A549 (cell line): ENCODE data around the gene RNF217. TPM values are rescaled to one million over a fixed set of nuclear protein-coding genes. Genes with fewer than 3 reads are reported as not detected.

ENCODE experiments used
- ATAC-seq, 2 experiments: fragments of 200-7000 bp in 1 of 2; fragments of >200 bp in 1 of 2; cut with Nextera tagmentation in 1 of 2; cut with Tn5 transposase in 1 of 2; 3 replicates each; pipeline versions ENCODE4 v1.8.0 to v1.9.1; 2018 to 2020; ENCODE audit warnings: mild to moderate bottlenecking in 1 of 2, moderate library complexity in 1 of 2
- CTCF ChIA-PET: fragments of 300-600 bp; sonication (Branson Sonifier 250); formaldehyde crosslinking; extraction: SDS; loops from one replicate; lab custom pipeline; 2021; ENCODE audit warnings: antibody characterized with exemption, inconsistent platforms; lab: Yijun Ruan, JAX
- POLR2A ChIA-PET: fragments of 350-600 bp; formaldehyde crosslinking; extraction: SDS; loops from one replicate; lab custom pipeline; 2021; ENCODE audit warnings: antibody characterized with exemption, inconsistent platforms; lab: Yijun Ruan, JAX
- DNase-seq, 2 experiments: peaks; one replicate each; pipeline versions ENCODE4 v3.0.0 to v3.0.0-alpha.2; 2011 to 2016; ENCODE audit warnings: low read depth in 1 of 2, low spot score in 1 of 2
- FAIRE-seq: peaks from 2 replicates; lab custom pipeline; 2011; peaks lifted over from hg19 to GRCh38; lab: Jason Lieb, UNC
- H3K27ac ChIP-seq, 2 experiments: fragments of >200 bp; sonication (Bioruptor Twin); formaldehyde crosslinking; 3 replicates each; pipeline ENCODE4 v1.5.1; 2016 to 2017
- H3K4me1 ChIP-seq: fragments of >200 bp; sonication (Bioruptor Twin); formaldehyde crosslinking; 3 replicates; pipeline ENCODE4 v1.6.1; 2016
- H3K4me2 ChIP-seq: fragments of >200 bp; sonication (Bioruptor Twin); formaldehyde crosslinking; 3 replicates; pipeline ENCODE4 v1.6.1; 2016
- H3K4me3 ChIP-seq: fragments of >200 bp; sonication (Bioruptor Twin); formaldehyde crosslinking; 3 replicates; pipeline ENCODE4 v1.5.1; 2016
- H3K9me3 ChIP-seq: fragments of >200 bp; sonication (Bioruptor Twin); formaldehyde crosslinking; 3 replicates; pipeline ENCODE4 v1.6.1; 2016
- BHLHE40 ChIP-seq: IDR thresholded peaks from 2 replicates; pipeline ENCODE4 v1.6.1; 2012; ENCODE audit warnings: low read depth, low read length, inconsistent platforms
- CBX8 ChIP-seq: fragments of 200-600 bp; sonication (generic); IDR thresholded peaks from 2 replicates; pipeline ENCODE4 v1.6.1; 2016
- CEBPB ChIP-seq, 2 experiments: fragments of >200 bp in 1 of 2; sonication (Bioruptor Twin) in 1 of 2; formaldehyde crosslinking in 1 of 2; IDR thresholded peaks; 2 replicates each; pipeline ENCODE4 v1.6.1; 2012 to 2016
- EP300 ChIP-seq, 2 experiments: fragments of >200 bp; sonication (Bioruptor Twin); formaldehyde crosslinking; IDR thresholded peaks; 2 replicates in 1 of 2; 3 replicates in 1 of 2; pipeline ENCODE4 v1.6.1; 2016 to 2017
- FOSB ChIP-seq: fragments of 250-450 bp; sonication (Bioruptor Pico); IDR thresholded peaks from 2 replicates; pipeline ENCODE4 v1.5.0; 2020; ENCODE audit warnings: mild to moderate bottlenecking, moderate library complexity
- FOSL2 ChIP-seq, 2 experiments: fragments of 450-650 bp in 1 of 2; fragments of >200 bp in 1 of 2; sonication (Bioruptor Twin) in 1 of 2; formaldehyde crosslinking; IDR thresholded peaks; 2 replicates each; pipeline versions ENCODE4 v1.5.0 to v1.6.1; 2016 to 2020; ENCODE audit warnings: mild to moderate bottlenecking in 1 of 2, moderate library complexity in 1 of 2
- HEYL ChIP-seq: fragments of 250-450 bp; sonication (Bioruptor Pico); IDR thresholded peaks from 2 replicates; pipeline ENCODE4 v1.8.0; 2021; ENCODE audit warnings: mild to moderate bottlenecking, moderate library complexity
- HOXB5 ChIP-seq: fragments of 250-450 bp; sonication (Bioruptor Pico); IDR thresholded peaks from 2 replicates; pipeline ENCODE4 v1.5.0; 2020; ENCODE audit warnings: mild to moderate bottlenecking, moderate library complexity
- KDM1A ChIP-seq: fragments of 200-600 bp; sonication (generic); IDR thresholded peaks from 2 replicates; pipeline ENCODE4 v1.6.1; 2016; ENCODE audit warnings: low read depth, mild to moderate bottlenecking
- MAX ChIP-seq: IDR thresholded peaks from 2 replicates; pipeline ENCODE4 v1.6.1; 2012
- MYC ChIP-seq: IDR thresholded peaks from 2 replicates; pipeline ENCODE4 v1.6.1; 2012; ENCODE audit warnings: mild to moderate bottlenecking, inconsistent platforms, low read length, improper control_type of control experiment, borderline replicate concordance
- NR3C1 ChIP-seq: fragments of >200 bp; sonication (Bioruptor Twin); formaldehyde crosslinking; IDR thresholded peaks from 3 replicates; pipeline ENCODE4 v1.6.1; 2017
- PBX3 ChIP-seq: IDR thresholded peaks from 2 replicates; pipeline ENCODE4 v1.6.1; 2012
- POLR2A ChIP-seq: IDR thresholded peaks from 2 replicates; pipeline ENCODE4 v1.6.1; 2012; ENCODE audit warnings: mild to moderate bottlenecking, low read length
- POLR2AphosphoS2 ChIP-seq: conservative IDR thresholded peaks from 2 replicates; pipeline ENCODE4 v1.6.1; 2012; ENCODE audit warnings: low read length, improper control_type of control experiment, inconsistent platforms
- RNF2 ChIP-seq: fragments of 200-600 bp; sonication (generic); IDR thresholded peaks from 2 replicates; pipeline ENCODE4 v1.6.1; 2016; ENCODE audit warnings: low read depth, mild to moderate bottlenecking, antibody characterized with exemption, moderate library complexity, borderline replicate concordance
- TFCP2L1 ChIP-seq: fragments of 250-450 bp; sonication (Bioruptor Pico); IDR thresholded peaks from 2 replicates; pipeline ENCODE4 v1.5.0; 2021; ENCODE audit warnings: mild to moderate bottlenecking
- ZC3H11A ChIP-seq: fragments of 450-650 bp; IDR thresholded peaks from 2 replicates; pipeline ENCODE4 v1.6.1; 2014; ENCODE audit warnings: antibody characterized with exemption, mild to moderate bottlenecking
- ZFP36 ChIP-seq: fragments of 450-650 bp; IDR thresholded peaks from 2 replicates; pipeline ENCODE4 v1.6.1; 2014; ENCODE audit warnings: borderline replicate concordance; ENCODE audit not compliant: partially characterized antibody
- ZSCAN20 ChIP-seq: fragments of 250-450 bp; sonication (Bioruptor Pico); IDR thresholded peaks from 2 replicates; pipeline ENCODE4 v1.8.0; 2022; ENCODE audit warnings: mild to moderate bottlenecking, moderate library complexity
- WGBS: methylation state at CpG from one replicate; pipeline ENCODE4 v1.1.6; 2017; ENCODE audit errors: missing lambda C conversion rate; 5-methylcytosine and 5-hydroxymethylcytosine counted together
- polyA plus RNA-seq, 4 experiments: library from polyadenylated mRNA; depleted of rRNA in 3 of 4; stranded (reverse); fragments of >200 nt; fragmentation: RNase III in 1 of 4; extraction: RNeasy Plus Mini Kit Qiagen cat#74134 plus additional on column Dnase treatment in 1 of 4; gene quantifications; 2 replicates in 3 of 4; 3 replicates in 1 of 4; pipeline ENCODE4 v1.2.3, GENCODE V29; 2011 to 2017
- TF ChIP-seq, protein P1 (sequence below): fragments of >200 bp; sonication (Bioruptor Twin); formaldehyde crosslinking; IDR thresholded peaks from 3 replicates; pipeline ENCODE4 v1.6.1; 2016
- TF ChIP-seq, protein P2 (sequence below): fragments of 250-450 bp; sonication (Bioruptor Pico); IDR thresholded peaks from 2 replicates; pipeline ENCODE4 v1.5.0; 2020; ENCODE audit warnings: low read depth, mild to moderate bottlenecking, moderate library complexity
- TF ChIP-seq, protein P3 (sequence below): IDR thresholded peaks from 2 replicates; pipeline ENCODE4 v1.6.1; 2012; ENCODE audit warnings: low read depth, borderline replicate concordance

RNF217 gene
- polyA plus RNA-seq, 2 of the 4 experiments (the other 2 are of a cell fraction): 5.7 to 20.0 TPM

- no peak for ATAC-seq
- ChIA-PET POLR2A (no interaction called here), CTCF (interaction anchor here (1.0 kb wide), 1 partner anchor 267 kb away, joined by 3 read pairs; no protein-coding TSS in a partner anchor)
- Histone ChIP-seq H3K4me2 (peak overlapping the region; percentile 39), H3K27ac (peak overlapping the region; percentile 65 to 78), H3K4me3 (no peak overlapping the region), H3K4me1 (peaks cover 83% of the 10 kb centered on the region), H3K9me3 (no peaks in the 10 kb centered on the region)
- no peak for DNase-seq
- 76% methylated on average over 1 of the region's 1 CpG for WGBS
- FAIRE-seq: no peak
- TF ChIP-seq HEYL (CRISPR knock-in tag): no peak
- TF ChIP-seq, protein P1, sequence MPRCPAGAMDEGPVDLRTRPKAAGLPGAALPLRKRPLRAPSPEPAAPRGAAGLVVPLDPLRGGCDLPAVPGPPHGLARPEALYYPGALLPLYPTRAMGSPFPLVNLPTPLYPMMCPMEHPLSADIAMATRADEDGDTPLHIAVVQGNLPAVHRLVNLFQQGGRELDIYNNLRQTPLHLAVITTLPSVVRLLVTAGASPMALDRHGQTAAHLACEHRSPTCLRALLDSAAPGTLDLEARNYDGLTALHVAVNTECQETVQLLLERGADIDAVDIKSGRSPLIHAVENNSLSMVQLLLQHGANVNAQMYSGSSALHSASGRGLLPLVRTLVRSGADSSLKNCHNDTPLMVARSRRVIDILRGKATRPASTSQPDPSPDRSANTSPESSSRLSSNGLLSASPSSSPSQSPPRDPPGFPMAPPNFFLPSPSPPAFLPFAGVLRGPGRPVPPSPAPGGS: no peak
- TF ChIP-seq FOSB (CRISPR knock-in tag): no peak
- TF ChIP-seq CEBPB (IDR thresholded peaks at IDR 0.05): no peak
- no peak for TF ChIP-seq TFCP2L1
- TF ChIP-seq, protein P2, sequence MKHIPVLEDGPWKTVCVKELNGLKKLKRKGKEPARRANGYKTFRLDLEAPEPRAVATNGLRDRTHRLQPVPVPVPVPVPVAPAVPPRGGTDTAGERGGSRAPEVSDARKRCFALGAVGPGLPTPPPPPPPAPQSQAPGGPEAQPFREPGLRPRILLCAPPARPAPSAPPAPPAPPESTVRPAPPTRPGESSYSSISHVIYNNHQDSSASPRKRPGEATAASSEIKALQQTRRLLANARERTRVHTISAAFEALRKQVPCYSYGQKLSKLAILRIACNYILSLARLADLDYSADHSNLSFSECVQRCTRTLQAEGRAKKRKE (CRISPR knock-in tag): no peak
- TF ChIP-seq POLR2A: no peak
- no peak for TF ChIP-seq ZC3H11A
- TF ChIP-seq HOXB5 (CRISPR knock-in tag): no peak
- no peak for TF ChIP-seq FOSL2 (IDR thresholded peaks at IDR 0.05)
- TF ChIP-seq FOSL2 (CRISPR knock-in tag; IDR thresholded peaks at IDR 0.05): no peak
- TF ChIP-seq POLR2AphosphoS2: no peak
- no peak for TF ChIP-seq NR3C1
Observed at GRCh38 chr6:125008957-125009356, 46.7 kb downstream of the RNF217 start.

GRCh38 chr6:125009578-125009977 is 47.3 kb downstream of the RNF217 start:
- Histone ChIP-seq H3K9me3 (no peaks in the 10 kb centered on the region), H3K4me1 (peaks cover 83% of the 10 kb centered on the region), H3K4me3 (no peak overlapping the region), H3K4me2 (peak overlapping the region; percentile 39; the same call in 2 of the 3 replicates), H3K27ac (peak overlapping the region; percentile 65 to 78; a peak in 4 of 6 replicates)
- WGBS: 83% methylated on average over 4 of the region's 4 CpGs
- ATAC-seq (no peak), FAIRE-seq (no peak), DNase-seq (no peak)
- TF ChIP-seq ZC3H11A: no peak
- no peak for TF ChIP-seq PBX3
- ChIA-PET CTCF (interaction anchor here (1.0 to 1.1 kb wide), 2 partner anchors 10 to 266 kb away, joined by 3 read pairs; no protein-coding TSS in a partner anchor), POLR2A (no interaction called here)

GRCh38 chr6:125013938-125014660 is 51.9 kb downstream of the RNF217 start:
- FAIRE-seq (no peak), DNase-seq (peak in 1 of 2 experiments; percentile 19), ATAC-seq (peak in 1 of 2 experiments; percentile 50; a peak in 4 of 6 replicates)
- POLR2A ChIA-PET: no interaction called here
- TF ChIP-seq RNF2 (no peak), CEBPB (IDR thresholded peaks at IDR 0.05) (peak; percentile 80 to 83), POLR2AphosphoS2 (no peak)
- H3K4me1 ChIP-seq: peaks cover 56% of the 10 kb centered on the region
- CTCF ChIA-PET: no interaction called here
- H3K9me3 ChIP-seq: no peaks in the 10 kb centered on the region
- 72% methylated on average over 2 of the region's 2 CpGs for whole genome bisulfite sequencing
- no peak overlapping the region for H3K4me3 ChIP-seq
- H3K27ac ChIP-seq: peak overlapping the region; percentile 76 to 77
- H3K4me2 ChIP-seq: peak overlapping the region; percentile 69

DNA sequence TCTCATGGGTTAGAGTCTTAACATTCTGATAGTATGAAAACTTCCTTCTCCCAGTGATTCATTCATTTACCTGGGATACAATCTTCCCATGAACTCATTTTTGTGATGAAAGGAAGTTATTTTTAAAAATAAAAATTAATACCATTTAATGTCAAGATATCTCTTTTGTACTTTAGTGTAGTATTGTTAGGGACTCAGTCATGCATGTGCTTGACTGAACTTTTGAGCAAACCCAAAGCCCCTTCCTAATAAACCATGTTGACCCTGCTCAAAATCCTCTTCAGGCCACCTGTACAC is 52.4 kb downstream of the RNF217 start:
- no peak for DNase-seq
- no peak overlapping the region for H3K4me3 ChIP-seq
- peak overlapping the region; percentile 69 for H3K4me2 ChIP-seq
- no peak for TF ChIP-seq KDM1A
- TF ChIP-seq EP300 (IDR thresholded peaks at IDR 0.05): no peak
- TF ChIP-seq CEBPB (IDR thresholded peaks at IDR 0.05): no peak
- no peak for TF ChIP-seq CBX8
- TF ChIP-seq MYC: no peak
- TF ChIP-seq MAX: no peak
- TF ChIP-seq ZSCAN20 (CRISPR knock-in tag): no peak
- TF ChIP-seq, protein P3, sequence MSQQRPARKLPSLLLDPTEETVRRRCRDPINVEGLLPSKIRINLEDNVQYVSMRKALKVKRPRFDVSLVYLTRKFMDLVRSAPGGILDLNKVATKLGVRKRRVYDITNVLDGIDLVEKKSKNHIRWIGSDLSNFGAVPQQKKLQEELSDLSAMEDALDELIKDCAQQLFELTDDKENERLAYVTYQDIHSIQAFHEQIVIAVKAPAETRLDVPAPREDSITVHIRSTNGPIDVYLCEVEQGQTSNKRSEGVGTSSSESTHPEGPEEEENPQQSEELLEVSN: no peak
- no peak for TF ChIP-seq ZFP36
- no peak for TF ChIP-seq HEYL (CRISPR knock-in tag)
- no peak for TF ChIP-seq BHLHE40
- no peak for TF ChIP-seq RNF2
- no peak for TF ChIP-seq HOXB5 (CRISPR knock-in tag)
- ATAC-seq: no peak
- no peak for FAIRE-seq
- peak overlapping the region; percentile 76 to 77 for H3K27ac ChIP-seq
- CTCF ChIA-PET: no interaction called here
- H3K9me3 ChIP-seq: no peaks in the 10 kb centered on the region
- POLR2A ChIA-PET: no interaction called here
- peaks cover 50% of the 10 kb centered on the region for H3K4me1 ChIP-seq
